Astrocyte (in vitro differentiated cells and primary cell): ENCODE measurements around the gene SLC35D2. TPM values are rescaled to one million over a fixed set of nuclear protein-coding genes. Genes with fewer than 3 reads are reported as not detected.

Experiments used
- DNase-seq: peaks from one replicate; pipeline ENCODE4 v3.0.0-alpha.2; 2010; ENCODE audit warnings: low read depth
- FAIRE-seq: peaks from 2 replicates; lab custom pipeline; 2011; peaks lifted over from hg19 to GRCh38; lab: Jason Lieb, UNC
- H2AFZ ChIP-seq: 2 replicates; pipeline ENCODE4 v1.6.0; 2012; ENCODE audit warnings: low read depth, low read length, inconsistent platforms
- H3K27ac ChIP-seq: 2 replicates; pipeline ENCODE4 v1.5.1; 2011; ENCODE audit warnings: low read depth, low read length, inconsistent platforms
- H3K27me3 ChIP-seq: 2 replicates; pipeline ENCODE4 v1.6.0; 2011; ENCODE audit warnings: low read length, inconsistent platforms; ENCODE audit not compliant: insufficient read depth
- H3K36me3 ChIP-seq: 2 replicates; pipeline ENCODE4 v1.5.1; 2011; ENCODE audit warnings: low read length, inconsistent platforms; ENCODE audit not compliant: insufficient read depth
- H3K4me1 ChIP-seq: 2 replicates; pipeline ENCODE4 v1.5.1; 2011; ENCODE audit warnings: low read length, inconsistent platforms; ENCODE audit not compliant: insufficient read depth
- H3K4me2 ChIP-seq: 2 replicates; pipeline ENCODE4 v1.6.0; 2012; ENCODE audit warnings: low read length, inconsistent platforms
- H3K4me3 ChIP-seq: 2 replicates; pipeline ENCODE4 v1.5.1; 2011; ENCODE audit warnings: low read depth, mild to moderate bottlenecking, low read length, inconsistent platforms; ENCODE audit not compliant: insufficient read depth
- H3K79me2 ChIP-seq: 2 replicates; pipeline ENCODE4 v1.6.0; 2012; ENCODE audit warnings: mild to moderate bottlenecking, low read length, inconsistent platforms; ENCODE audit not compliant: insufficient read depth
- H3K9ac ChIP-seq: 2 replicates; pipeline ENCODE4 v1.6.0; 2012; ENCODE audit warnings: mild to moderate bottlenecking, low read length, inconsistent platforms
- H3K9me3 ChIP-seq: 2 replicates; pipeline ENCODE4 v1.5.1; 2012; ENCODE audit warnings: low read depth, mild to moderate bottlenecking, low read length, inconsistent platforms; ENCODE audit not compliant: insufficient read depth
- H4K20me1 ChIP-seq: 2 replicates; pipeline ENCODE4 v1.6.0; 2012; ENCODE audit warnings: low read length, inconsistent platforms; ENCODE audit not compliant: insufficient read depth
- H3K27ac Mint-ChIP-seq: one replicate; pipeline ENCODE4 v1.8.0; 2021; ENCODE audit warnings: mild to moderate bottlenecking, mixed read lengths; ENCODE audit not compliant: unreplicated experiment
- H3K27me3 Mint-ChIP-seq: one replicate; pipeline ENCODE4 v1.8.0; 2021; ENCODE audit warnings: low read depth, mixed read lengths; ENCODE audit not compliant: unreplicated experiment
- H3K36me3 Mint-ChIP-seq: one replicate; pipeline ENCODE4 v1.8.0; 2021; ENCODE audit warnings: low read depth, mixed read lengths; ENCODE audit not compliant: unreplicated experiment
- H3K4me1 Mint-ChIP-seq: one replicate; pipeline ENCODE4 v1.8.0; 2021; ENCODE audit warnings: low read depth, mixed read lengths; ENCODE audit not compliant: unreplicated experiment
- H3K4me3 Mint-ChIP-seq: one replicate; pipeline ENCODE4 v1.8.0; 2021; ENCODE audit warnings: mild to moderate bottlenecking, moderate library complexity, mixed read lengths; ENCODE audit not compliant: unreplicated experiment
- H3K9me3 Mint-ChIP-seq: one replicate; pipeline ENCODE4 v1.8.0; 2021; ENCODE audit warnings: mild to moderate bottlenecking, mixed read lengths; ENCODE audit not compliant: unreplicated experiment
- EZH2 ChIP-seq: IDR thresholded peaks from 2 replicates; pipeline ENCODE4 v1.6.1; 2012; ENCODE audit warnings: mild to moderate bottlenecking, low read length, inconsistent platforms; ENCODE audit not compliant: insufficient read depth
- total RNA-seq: library from RNA; stranded (reverse); gene quantifications from 2 replicates; pipeline ENCODE4 v1.2.1, GENCODE V29; 2021
- TF ChIP-seq, protein P1 (sequence below): IDR thresholded peaks from 2 replicates; pipeline ENCODE4 v1.5.1; 2011; ENCODE audit warnings: low read depth, mild to moderate bottlenecking, inconsistent platforms, low read length, moderate library complexity; ENCODE audit not compliant: insufficient read depth

SLC35D2 gene
- total RNA-seq, 1 donor from 2014 or later = 37.3 TPM

DNA sequence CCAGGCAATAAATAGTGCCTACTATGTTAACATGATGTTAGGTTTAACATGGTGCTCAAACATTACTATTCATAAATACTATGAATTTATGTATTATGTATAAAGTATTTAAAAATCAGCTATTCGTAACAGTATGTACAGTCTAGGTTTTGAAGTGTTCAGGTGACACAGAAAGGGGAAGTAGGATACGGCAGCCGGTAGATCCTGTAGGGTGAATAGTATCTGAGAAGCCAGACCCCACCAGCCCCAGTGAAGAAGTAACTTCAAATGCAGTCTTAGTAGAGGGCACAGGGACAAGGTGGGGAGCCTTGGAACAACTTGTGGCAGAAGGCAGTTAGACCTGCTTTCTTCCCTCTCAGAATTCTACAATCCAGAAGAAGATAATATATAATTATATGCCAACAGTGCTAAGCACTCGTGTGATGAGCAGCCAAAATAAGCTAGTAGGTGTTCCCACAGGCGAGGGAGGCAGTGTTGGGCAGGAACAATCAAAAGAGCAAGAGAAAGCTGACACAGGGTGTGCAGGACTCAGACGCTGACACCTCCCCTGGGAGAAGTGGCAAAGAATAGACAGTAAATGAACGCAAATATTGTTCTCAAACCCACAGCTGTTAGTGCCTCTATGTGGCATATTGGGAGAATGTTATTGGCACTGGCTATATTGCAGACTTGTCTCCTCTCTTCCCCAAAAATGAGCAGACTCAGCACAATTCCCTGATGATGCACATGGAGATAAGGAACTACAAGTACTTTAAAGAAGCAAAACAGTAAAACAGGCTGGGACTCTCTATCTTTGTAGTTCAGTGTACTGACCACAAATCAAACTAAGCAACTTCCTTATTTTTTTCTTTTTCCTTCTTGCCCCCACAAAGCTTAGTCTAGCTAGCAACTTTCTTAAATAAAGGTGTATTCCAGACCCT, 30.1 kb upstream of the SLC35D2 start:
- H3K9me3 ChIP-seq = no peaks in the 10 kb centered on the region
- Mint-ChIP-seq H3K4me1 (no peaks in the 10 kb centered on the region), H3K27ac (no peak overlapping the region), H3K27me3 (no peaks in the 10 kb centered on the region), H3K4me3 (no peak overlapping the region), H3K36me3 (no peaks in the 10 kb centered on the region), H3K9me3 (no peaks in the 10 kb centered on the region)
- peaks cover 57% of the 10 kb centered on the region for H3K79me2 ChIP-seq
- peak overlapping the region; percentile 55 for H2AFZ ChIP-seq
- FAIRE-seq = no peak
- H3K4me3 ChIP-seq = no peak overlapping the region
- TF ChIP-seq, protein P1, sequence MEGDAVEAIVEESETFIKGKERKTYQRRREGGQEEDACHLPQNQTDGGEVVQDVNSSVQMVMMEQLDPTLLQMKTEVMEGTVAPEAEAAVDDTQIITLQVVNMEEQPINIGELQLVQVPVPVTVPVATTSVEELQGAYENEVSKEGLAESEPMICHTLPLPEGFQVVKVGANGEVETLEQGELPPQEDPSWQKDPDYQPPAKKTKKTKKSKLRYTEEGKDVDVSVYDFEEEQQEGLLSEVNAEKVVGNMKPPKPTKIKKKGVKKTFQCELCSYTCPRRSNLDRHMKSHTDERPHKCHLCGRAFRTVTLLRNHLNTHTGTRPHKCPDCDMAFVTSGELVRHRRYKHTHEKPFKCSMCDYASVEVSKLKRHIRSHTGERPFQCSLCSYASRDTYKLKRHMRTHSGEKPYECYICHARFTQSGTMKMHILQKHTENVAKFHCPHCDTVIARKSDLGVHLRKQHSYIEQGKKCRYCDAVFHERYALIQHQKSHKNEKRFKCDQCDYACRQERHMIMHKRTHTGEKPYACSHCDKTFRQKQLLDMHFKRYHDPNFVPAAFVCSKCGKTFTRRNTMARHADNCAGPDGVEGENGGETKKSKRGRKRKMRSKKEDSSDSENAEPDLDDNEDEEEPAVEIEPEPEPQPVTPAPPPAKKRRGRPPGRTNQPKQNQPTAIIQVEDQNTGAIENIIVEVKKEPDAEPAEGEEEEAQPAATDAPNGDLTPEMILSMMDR = no peak
- TF ChIP-seq EZH2 = no peak
- peaks cover 6% of the 10 kb centered on the region for H3K4me1 ChIP-seq
- DNase-seq = no peak
- peaks cover 3% of the 10 kb centered on the region for H4K20me1 ChIP-seq
- H3K36me3 ChIP-seq = no peaks in the 10 kb centered on the region
- no peak overlapping the region for H3K27ac ChIP-seq
- no peaks in the 10 kb centered on the region for H3K27me3 ChIP-seq
- no peak overlapping the region for H3K9ac ChIP-seq
- no peak overlapping the region for H3K4me2 ChIP-seq

DNA sequence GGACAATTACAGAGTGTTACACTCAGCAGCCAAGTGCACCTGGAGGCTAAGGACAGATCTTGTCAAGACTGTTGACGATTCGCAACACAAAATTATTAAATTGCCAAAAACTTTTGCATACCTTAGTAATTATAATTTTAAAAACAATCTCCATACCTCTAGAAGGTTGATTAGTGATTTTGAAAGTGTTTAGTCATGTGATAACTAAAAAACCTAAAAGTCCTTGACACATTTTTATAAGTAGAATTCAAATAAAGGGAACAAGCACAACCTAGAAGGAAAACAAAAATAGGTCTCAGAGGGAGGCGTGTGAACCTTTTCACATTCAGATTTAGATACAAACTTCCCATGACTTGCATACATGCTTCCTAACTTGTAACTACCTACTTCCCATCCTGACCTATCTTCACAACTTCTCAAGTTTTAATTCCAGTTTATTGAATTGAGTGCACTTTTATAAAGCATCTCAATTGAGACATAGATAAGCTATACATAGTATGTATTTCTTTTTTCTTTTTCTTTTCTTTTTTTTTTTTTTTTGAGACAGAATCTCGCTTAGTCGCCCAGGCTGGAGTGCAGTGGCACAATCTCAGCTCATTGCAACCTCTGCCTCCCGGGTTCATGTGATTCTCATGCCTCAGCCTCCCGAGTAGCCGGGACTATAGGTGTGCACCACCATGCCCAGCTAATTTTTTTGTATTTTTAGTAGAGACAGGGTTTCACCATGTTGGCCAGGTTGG, 28.8 kb upstream of the SLC35D2 start:
- Mint-ChIP-seq H3K36me3 (peaks cover 1% of the 10 kb centered on the region), H3K4me3 (no peak overlapping the region), H3K9me3 (peaks cover 2% of the 10 kb centered on the region), H3K27me3 (no peaks in the 10 kb centered on the region), H3K27ac (no peak overlapping the region), H3K4me1 (no peaks in the 10 kb centered on the region)
- DNase-seq = no peak
- H2AFZ ChIP-seq = no peak overlapping the region
- H3K4me2 ChIP-seq = no peak overlapping the region
- no peak overlapping the region for H3K27ac ChIP-seq
- no peak overlapping the region for H3K9ac ChIP-seq
- no peaks in the 10 kb centered on the region for H3K9me3 ChIP-seq
- no peak for FAIRE-seq
- H3K36me3 ChIP-seq = no peaks in the 10 kb centered on the region
- peaks cover 6% of the 10 kb centered on the region for H3K4me1 ChIP-seq
- H3K27me3 ChIP-seq = no peaks in the 10 kb centered on the region
- TF ChIP-seq EZH2 = no peak
- TF ChIP-seq, protein P1 = no peak
- H3K4me3 ChIP-seq = no peak overlapping the region
- H3K79me2 ChIP-seq = peaks cover 62% of the 10 kb centered on the region
- H4K20me1 ChIP-seq = peaks cover 3% of the 10 kb centered on the region
